ENCODE results near the gene RTTN. TPM values are rescaled to one million over a fixed set of nuclear protein-coding genes. Genes with fewer than 3 reads are reported as not detected.
A peak's percentile ranks its signal among the peaks of the same experiment; 100 is the strongest.

The RTTN gene
- total RNA-seq, 1 experiment from 2014 or later, result 64.7 TPM

DNA sequence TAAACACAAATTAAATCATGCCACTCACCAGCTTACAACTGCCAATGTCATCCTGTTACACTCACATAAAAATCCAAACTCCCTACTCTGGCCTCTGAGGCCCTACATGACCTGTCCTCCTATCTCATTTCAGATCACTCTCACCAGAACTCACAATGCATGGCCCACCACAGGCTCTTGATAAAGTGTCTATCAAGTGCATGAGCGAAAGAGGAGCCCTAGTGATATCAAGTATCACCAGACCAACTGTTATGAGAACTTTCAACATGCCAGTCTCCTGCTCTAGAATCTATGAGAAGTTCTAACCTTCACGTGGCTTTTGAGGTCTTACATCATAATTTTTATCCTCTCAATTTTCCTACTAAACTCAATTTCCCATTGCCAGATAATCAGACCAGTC, 181.4 kb downstream of the RTTN start:
- no peak for DNase-seq (ENCODE audit: unreplicated experiment)
- TF ChIP-seq, protein P1, sequence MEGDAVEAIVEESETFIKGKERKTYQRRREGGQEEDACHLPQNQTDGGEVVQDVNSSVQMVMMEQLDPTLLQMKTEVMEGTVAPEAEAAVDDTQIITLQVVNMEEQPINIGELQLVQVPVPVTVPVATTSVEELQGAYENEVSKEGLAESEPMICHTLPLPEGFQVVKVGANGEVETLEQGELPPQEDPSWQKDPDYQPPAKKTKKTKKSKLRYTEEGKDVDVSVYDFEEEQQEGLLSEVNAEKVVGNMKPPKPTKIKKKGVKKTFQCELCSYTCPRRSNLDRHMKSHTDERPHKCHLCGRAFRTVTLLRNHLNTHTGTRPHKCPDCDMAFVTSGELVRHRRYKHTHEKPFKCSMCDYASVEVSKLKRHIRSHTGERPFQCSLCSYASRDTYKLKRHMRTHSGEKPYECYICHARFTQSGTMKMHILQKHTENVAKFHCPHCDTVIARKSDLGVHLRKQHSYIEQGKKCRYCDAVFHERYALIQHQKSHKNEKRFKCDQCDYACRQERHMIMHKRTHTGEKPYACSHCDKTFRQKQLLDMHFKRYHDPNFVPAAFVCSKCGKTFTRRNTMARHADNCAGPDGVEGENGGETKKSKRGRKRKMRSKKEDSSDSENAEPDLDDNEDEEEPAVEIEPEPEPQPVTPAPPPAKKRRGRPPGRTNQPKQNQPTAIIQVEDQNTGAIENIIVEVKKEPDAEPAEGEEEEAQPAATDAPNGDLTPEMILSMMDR (IDR thresholded peaks at IDR 0.05; ENCODE audit: unreplicated experiment), result no peak
- no TSS peak for BruUV-seq (replicated peaks)
- H3K9me3 Mint-ChIP-seq (ENCODE audit: unreplicated experiment), result no peaks in the 10 kb centered on the region
- H3K4me3 Mint-ChIP-seq (ENCODE audit: unreplicated experiment), result no peak overlapping the region
- no peaks in the 10 kb centered on the region for H3K4me1 Mint-ChIP-seq (ENCODE audit: insufficient read depth, unreplicated experiment)
- ChIA-PET CTCF (no interaction called here), POLR2A (no interaction called here)
- intact Hi-C loops (cut with micrococcal nuclease), result no loop called here
- H3K27me3 Mint-ChIP-seq (ENCODE audit: insufficient read depth, unreplicated experiment), result no peaks in the 10 kb centered on the region
- peaks cover 59% of the 10 kb centered on the region for H3K36me3 Mint-ChIP-seq (ENCODE audit: insufficient read depth, unreplicated experiment)
- H3K27ac Mint-ChIP-seq (ENCODE audit: low read depth, unreplicated experiment), result peak overlapping the region; percentile 55

DNA sequence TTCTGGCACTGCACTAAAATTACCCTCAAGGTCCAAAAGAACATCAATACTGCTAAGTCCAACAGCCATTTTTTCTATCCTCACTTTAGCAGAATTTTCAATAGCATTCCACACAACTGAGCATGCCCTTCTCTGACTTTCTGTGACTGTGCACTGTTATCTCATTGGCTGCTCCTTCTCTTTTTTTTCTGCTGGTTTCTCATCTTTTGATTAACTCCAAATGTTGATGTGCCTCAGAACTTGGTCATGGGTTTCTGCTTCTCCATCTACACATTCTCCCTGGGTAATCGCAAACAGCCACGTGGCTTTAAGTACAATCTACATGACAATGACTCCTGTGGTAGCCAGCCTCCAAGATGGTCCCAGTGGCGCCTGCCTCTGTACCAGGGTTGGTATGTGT, 182.9 kb downstream of the RTTN start:
- H3K27ac Mint-ChIP-seq (ENCODE audit: low read depth, unreplicated experiment), result peak overlapping the region; percentile 1

DNA sequence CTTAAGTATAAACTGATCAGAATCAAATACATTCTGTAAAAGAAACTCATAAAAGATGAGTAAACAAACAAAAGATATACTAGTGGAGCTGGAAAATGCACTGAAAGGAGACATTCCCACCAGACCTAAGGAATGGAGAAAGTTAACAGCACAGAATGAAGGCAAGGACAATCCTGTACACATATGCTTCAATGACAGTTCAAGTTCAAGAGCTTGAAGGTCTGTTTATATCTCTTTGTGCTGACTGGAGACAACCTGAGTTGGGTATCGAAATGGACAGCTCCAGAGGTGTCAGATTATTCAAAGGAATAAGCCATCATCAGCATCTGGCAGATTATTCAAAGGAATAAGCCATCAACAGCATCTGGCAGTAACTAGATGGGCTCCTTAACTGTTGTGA, 184.0 kb downstream of the RTTN start:
- peaks cover 68% of the 10 kb centered on the region for H3K36me3 Mint-ChIP-seq (ENCODE audit: insufficient read depth, unreplicated experiment)
- no peaks in the 10 kb centered on the region for H3K9me3 Mint-ChIP-seq (ENCODE audit: unreplicated experiment)
- CTCF ChIA-PET, result interaction anchor here (0.6 to 1.4 kb wide), 3 partner anchors 8 to 32 kb away, joined by 3 read pairs; no protein-coding TSS in a partner anchor
- H3K27me3 Mint-ChIP-seq (ENCODE audit: insufficient read depth, unreplicated experiment), result no peaks in the 10 kb centered on the region
- no peak for DNase-seq (ENCODE audit: unreplicated experiment)
- H3K4me1 Mint-ChIP-seq (ENCODE audit: insufficient read depth, unreplicated experiment), result no peaks in the 10 kb centered on the region
- no peak overlapping the region for H3K27ac Mint-ChIP-seq (ENCODE audit: low read depth, unreplicated experiment)
- TF ChIP-seq, protein P1 (IDR thresholded peaks at IDR 0.05; ENCODE audit: unreplicated experiment), result no peak
- no peak overlapping the region for H3K4me3 Mint-ChIP-seq (ENCODE audit: unreplicated experiment)
- no TSS peak for BruUV-seq (replicated peaks)
- POLR2A ChIA-PET, result no interaction called here
- intact Hi-C loops (cut with micrococcal nuclease), result no loop called here

More for the DNA sequence above, 182.9 kb downstream of the RTTN start:
- intact Hi-C loops (cut with micrococcal nuclease), result no loop called here
- TF ChIP-seq, protein P1 (IDR thresholded peaks at IDR 0.05; ENCODE audit: unreplicated experiment), result no peak
- no TSS peak for BruUV-seq (replicated peaks)
- Mint-ChIP-seq H3K9me3 (ENCODE audit: unreplicated experiment) (no peaks in the 10 kb centered on the region), H3K36me3 (ENCODE audit: insufficient read depth, unreplicated experiment) (peaks cover 61% of the 10 kb centered on the region), H3K4me1 (ENCODE audit: insufficient read depth, unreplicated experiment) (no peaks in the 10 kb centered on the region), H3K27me3 (ENCODE audit: insufficient read depth, unreplicated experiment) (no peaks in the 10 kb centered on the region), H3K4me3 (ENCODE audit: unreplicated experiment) (no peak overlapping the region)
- ChIA-PET CTCF (interaction anchor here (1.4 kb wide), 1 partner anchor 10 kb away, joined by 3 read pairs; no protein-coding TSS in a partner anchor), POLR2A (interaction anchor here (0.6 kb wide), 1 partner anchor 26 kb away, joined by 3 read pairs; no protein-coding TSS in a partner anchor)
- no peak for DNase-seq (ENCODE audit: unreplicated experiment)

DNA sequence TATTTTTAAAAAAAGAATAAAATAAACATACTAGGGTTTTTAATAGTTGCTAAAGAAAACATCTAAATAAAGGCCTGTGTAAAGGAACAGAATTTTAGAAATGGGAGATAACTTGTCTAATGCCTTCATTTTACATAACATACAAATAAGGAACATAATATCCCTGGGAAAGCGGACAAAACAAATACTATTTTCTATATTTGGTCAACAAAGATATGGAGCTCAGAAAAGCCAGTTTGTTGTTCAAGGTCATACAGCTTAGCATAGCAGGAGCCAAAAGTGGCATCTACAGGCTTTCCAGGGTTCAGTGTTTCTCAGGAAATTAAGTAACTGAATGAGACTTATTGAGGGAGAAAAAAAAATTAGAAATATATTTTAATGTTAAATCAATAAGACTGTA, 184.4 kb downstream of the RTTN start:
- H3K27me3 Mint-ChIP-seq (ENCODE audit: insufficient read depth, unreplicated experiment), result no peaks in the 10 kb centered on the region
- intact Hi-C loops (cut with micrococcal nuclease), result no loop called here
- TF ChIP-seq, protein P1 (IDR thresholded peaks at IDR 0.05; ENCODE audit: unreplicated experiment), result no peak
- CTCF ChIA-PET, result interaction anchor here (0.6 to 1.4 kb wide), 3 partner anchors 8 to 32 kb away, joined by 3 read pairs; no protein-coding TSS in a partner anchor
- H3K9me3 Mint-ChIP-seq (ENCODE audit: unreplicated experiment), result no peaks in the 10 kb centered on the region
- no peak overlapping the region for H3K27ac Mint-ChIP-seq (ENCODE audit: low read depth, unreplicated experiment)
- H3K36me3 Mint-ChIP-seq (ENCODE audit: insufficient read depth, unreplicated experiment), result peaks cover 68% of the 10 kb centered on the region
- H3K4me1 Mint-ChIP-seq (ENCODE audit: insufficient read depth, unreplicated experiment), result no peaks in the 10 kb centered on the region
- no TSS peak for BruUV-seq (replicated peaks)
- POLR2A ChIA-PET, result interaction anchor here (0.6 to 1.3 kb wide), 2 partner anchors 10 to 26 kb away, joined by 3 read pairs; no protein-coding TSS in a partner anchor
- H3K4me3 Mint-ChIP-seq (ENCODE audit: unreplicated experiment), result no peak overlapping the region
- no peak for DNase-seq (ENCODE audit: unreplicated experiment)
